ENCODE measurements around the gene GNAQ.

The GNAQ gene

DNA sequence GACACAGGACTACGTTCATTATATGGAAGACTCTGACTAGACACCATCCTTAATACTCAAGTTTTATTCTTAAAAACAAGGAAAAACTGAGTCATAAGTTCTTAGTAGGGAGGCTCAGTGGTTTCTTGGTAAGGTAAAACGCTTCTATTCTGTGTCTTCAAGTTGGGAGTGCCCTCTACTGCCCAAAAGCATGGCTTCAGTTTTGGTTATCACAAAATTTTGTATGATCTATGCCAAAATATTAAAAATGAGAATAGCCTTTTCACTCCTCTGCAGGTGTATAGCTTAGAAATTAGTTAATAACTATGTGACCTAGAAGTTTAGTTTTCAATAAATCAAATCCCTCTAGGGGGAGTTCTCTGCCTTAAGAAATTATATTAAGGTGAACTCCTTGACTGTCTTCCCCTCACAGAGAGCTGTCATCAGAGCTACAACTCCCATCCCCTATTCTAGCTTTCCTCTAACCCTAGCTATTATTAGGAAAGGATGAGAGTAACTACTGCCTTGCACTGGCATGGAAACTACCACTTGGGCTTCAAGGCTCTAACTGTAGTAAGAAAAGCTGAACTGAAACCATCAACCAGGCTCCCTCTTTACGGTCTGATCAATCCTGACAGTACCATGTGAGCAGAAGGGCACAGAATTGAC lies 189.7 kb downstream of the GNAQ start:
- no peak for DNase-seq (ENCODE audit: low read depth)

DNA sequence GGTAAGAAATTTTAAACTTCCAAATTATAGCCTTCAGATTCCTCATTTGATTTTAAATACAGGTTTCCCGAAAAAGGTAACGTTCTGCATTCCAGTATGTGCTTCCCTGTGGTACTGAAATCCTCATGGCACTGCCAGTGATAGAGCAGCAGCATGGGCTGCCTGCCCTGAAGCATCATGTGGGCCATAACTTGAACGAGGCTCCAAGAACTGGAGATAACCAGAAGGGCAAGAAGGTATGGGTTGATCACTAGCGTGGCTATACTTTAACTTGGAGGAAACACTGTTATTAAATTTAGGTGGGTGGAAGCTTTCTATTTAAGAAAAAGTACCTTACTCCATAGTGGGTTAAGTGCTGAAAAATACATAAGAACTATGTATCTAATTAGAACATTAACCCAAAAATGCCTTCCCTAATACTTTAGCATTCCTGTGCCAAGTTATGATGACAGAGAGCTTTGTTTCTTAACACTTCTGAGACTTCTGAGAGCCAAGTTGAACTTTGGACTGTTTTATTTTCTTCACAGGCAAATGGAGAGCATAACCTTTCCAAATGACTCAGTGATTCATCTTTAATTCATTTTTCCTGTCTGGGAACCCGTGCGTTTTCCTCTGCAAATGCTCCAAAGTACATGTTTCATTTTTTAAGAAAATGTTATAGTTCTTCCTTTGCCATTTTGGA lies 192.0 kb downstream of the GNAQ start:
- DNase-seq (ENCODE audit: low read depth) = no peak

GRCh38 chr9:77838986-77839385 lies 192.6 kb downstream of the GNAQ start:
- DNase-seq (ENCODE audit: low read depth) = no peak

DNA sequence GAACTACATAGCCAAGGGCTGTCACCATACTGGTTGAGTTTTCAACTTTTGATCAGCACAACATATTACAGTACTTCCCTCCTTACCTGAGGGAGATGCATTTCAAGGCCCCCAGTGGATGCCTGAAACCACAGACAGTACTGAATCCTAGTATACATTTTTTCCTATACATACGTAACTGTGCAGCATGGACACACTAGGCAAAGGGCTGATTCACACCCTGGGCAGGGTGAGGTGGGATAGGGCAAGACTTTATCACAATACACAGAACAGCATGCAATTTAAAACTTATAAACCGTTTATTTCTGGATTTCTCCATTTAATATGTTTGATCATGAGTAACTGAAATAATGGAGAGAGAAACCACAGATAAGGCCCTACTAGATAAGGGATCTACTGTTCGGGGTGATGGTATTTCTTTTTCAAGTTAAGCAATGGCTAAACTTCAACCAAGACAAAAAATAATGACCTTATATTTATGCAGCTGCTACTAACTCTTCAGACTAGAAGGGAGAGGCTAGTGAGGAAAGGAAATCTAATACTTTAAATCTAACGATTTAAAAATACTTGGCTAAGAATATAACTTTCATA lies 196.6 kb downstream of the GNAQ start:
- DNase-seq (ENCODE audit: low read depth) = no peak

GRCh38 chr9:77833561-77834429 lies 197.8 kb downstream of the GNAQ start:
- DNase-seq (ENCODE audit: low read depth) = no peak

GRCh38 chr9:77832639-77833038 lies 199.0 kb downstream of the GNAQ start:
- no peak for DNase-seq (ENCODE audit: low read depth)

GRCh38 chr9:77831781-77832180 lies 199.8 kb downstream of the GNAQ start:
- no peak for DNase-seq (ENCODE audit: low read depth)

DNA sequence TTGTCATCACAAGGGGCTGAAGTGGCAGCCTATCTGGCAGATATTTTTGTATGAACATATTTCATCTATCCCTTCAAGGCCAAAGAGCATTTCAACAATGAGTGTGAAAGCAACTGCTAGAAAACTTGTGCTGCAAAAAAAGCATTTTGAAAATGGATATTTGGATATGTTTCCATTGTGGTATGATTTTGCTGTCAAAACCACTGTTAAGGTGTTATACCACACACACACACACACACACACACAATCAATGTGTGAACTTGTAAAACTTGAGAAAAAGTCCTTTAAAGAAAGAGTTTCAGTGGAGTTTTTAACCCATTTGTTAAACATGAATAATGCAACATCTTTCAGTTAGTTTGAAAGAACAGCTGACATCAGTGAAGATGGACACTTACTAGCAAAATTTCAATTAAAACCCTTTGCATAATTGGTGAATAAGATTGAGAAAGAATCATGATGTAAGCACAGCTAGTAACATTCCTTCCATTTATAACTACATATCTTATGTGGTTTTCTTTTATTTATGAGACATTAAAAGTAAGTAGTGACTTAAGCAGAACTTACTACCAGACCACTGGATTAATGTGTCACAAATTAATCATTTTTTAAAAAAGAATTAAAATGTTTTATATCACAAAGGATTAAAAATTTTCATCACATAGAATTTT lies 200.9 kb downstream of the GNAQ start:
- DNase-seq (ENCODE audit: low read depth) = no peak

DNA sequence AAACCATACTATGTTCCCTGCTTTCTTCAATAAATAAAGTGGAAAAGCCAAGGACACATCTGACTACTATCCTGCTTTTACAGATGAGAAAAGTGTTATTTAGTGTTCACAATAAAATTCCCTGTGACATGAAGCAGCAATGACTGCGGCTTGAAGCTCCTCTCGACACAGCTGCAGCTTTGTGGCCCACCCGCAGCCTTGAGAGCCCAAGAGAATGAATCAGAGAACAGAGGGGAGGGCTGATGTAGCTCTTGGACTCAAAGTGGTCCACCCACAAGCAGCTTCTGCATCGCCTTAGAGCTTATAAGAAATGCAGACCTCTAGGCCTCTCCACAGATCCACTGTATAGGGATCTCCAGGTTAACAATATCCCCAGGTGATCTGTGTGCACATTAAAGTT lies 202.2 kb downstream of the GNAQ start:
- no peak for DNase-seq (ENCODE audit: low read depth)

GRCh38 chr9:77827104-77827784 lies 204.4 kb downstream of the GNAQ start:
- no peak for DNase-seq (ENCODE audit: low read depth)

DNA sequence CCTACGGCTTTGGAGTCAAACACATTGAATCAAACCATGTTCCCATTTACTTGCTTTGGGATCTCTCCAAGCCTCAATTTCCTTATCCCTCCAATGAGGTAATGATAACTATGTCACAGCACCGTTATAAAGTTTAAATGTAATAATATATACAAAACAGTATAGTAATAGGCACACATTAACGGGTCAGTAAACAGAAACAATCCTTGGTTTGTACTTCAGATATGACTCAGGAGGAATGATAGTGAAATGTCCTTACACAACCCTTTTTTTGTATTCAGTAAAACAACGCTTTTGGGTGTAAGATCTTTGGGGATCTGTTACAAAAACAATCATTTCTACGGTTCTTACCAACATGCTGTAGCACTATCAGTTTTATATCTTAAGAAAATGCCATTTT lies 205.0 kb downstream of the GNAQ start:
- DNase-seq (ENCODE audit: low read depth) = no peak

- DNase-seq (ENCODE audit: low read depth) = no peak
Observed at GRCh38 chr9:77826116-77826515, 205.5 kb downstream of the GNAQ start.

GRCh38 chr9:77825361-77825760 lies 206.2 kb downstream of the GNAQ start:
- DNase-seq (ENCODE audit: low read depth) = no peak

GRCh38 chr9:77820293-77820954 lies 211.2 kb downstream of the GNAQ start:
- DNase-seq (ENCODE audit: low read depth) = no peak

- no peak for DNase-seq (ENCODE audit: low read depth)
Observed at GRCh38 chr9:77819657-77820056, 212.0 kb downstream of the GNAQ start.

GRCh38 chr9:77817590-77818311 lies 213.9 kb downstream of the GNAQ start:
- no peak for DNase-seq (ENCODE audit: low read depth)

- no peak for DNase-seq (ENCODE audit: low read depth)
Observed at GRCh38 chr9:77816641-77817341, 214.8 kb downstream of the GNAQ start.

DNA sequence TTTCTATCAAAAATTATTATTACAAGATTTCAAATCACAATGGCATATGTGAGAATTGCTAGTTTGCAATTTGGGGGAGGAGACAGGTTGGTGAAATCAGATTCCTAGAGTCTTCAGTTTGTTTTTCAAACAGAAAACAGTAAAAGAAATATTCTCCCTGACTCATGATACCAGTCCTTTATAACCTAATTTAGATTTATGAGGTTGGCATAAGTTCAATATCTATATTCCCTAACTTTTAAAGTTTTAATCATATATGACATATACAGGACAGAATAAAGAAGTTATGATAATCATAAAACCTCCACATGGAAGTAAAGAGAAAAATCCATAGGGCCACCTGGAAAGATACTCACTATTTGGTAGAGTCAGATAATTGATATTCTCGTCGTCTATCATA lies 216.4 kb downstream of the GNAQ start:
- no peak for DNase-seq (ENCODE audit: low read depth)

DNA sequence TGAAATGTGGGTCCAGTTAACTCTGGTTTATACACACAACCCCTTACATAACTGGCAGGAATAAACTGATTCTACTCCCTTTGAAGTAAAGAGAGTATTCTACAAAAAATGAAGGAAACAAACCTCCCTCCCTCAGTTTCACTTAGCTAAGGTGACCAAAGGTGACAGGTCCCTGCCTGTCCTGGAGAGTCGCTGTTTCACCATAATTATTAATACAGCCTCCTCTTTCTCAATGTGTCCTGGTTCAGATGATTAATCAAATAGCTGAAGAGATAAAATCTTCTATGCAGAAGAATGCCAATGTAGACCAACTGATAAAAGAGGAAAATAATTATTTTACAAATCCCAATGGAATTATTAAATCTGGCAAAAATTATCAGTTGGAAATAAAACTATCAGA lies 219.8 kb downstream of the GNAQ start:
- no peak for DNase-seq (ENCODE audit: low read depth)
